ENCODE data around the gene CLEC11A.

GRCh38 chr19:50710094-50710493, 13.1 kb upstream of the CLEC11A start:
- TF ChIP-seq CTCF (IDR thresholded peaks at IDR 0.05; ENCODE audit: low read depth, low read length, poor library complexity, severe bottlenecking), result no peak
- TF ChIP-seq EZH2phosphoT487 (IDR thresholded peaks at IDR 0.05; ENCODE audit: borderline replicate concordance, low read length), result no peak
